ENCODE measurements around the gene CPZ.

DNA sequence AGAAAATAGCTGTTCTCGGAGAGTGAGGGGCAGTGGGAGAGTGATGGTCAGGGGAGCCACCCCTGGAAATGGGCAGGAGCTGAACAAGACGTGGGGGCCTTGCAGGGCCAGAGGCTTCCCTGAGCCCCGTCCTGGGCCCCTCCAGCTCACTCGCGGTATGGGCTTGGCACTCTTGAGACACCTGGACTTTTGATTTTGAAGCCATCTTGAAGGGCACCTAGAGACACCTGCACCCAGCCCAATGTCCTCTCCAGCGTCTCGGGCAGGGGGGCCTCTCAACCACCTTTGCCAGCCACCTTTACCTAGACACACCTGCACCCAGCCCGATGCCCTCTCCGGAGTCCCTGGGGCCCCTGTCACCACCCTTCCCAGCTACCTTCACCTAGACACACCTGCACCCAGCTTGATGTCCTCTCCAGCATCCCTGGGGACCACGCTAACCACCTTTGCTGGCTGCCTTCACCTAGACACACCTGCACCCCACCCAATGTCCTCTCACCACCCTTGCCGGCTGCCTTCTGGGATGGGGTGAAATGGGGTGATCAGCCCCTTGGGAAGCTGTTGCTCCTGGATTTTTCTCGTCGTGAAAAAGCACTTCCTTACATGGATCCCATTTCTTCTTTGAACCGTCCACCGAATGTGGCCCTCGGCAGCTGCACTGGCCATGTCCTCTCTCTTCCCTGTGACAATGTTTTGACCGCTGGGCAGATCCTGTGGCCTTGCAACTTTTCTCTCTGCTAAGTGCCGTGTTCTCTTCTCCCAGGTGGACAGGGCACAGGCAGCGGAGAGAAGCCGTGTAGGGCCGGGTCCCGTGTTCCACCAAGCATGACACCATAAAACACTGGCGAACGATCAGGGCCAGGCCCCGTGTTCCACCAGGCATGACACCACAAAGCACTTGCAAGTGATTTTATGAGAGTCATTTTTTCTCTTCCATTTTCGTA is 47.5 kb downstream of the CPZ start:
- TF ChIP-seq CREB1 (IDR thresholded peaks at IDR 0.05; ENCODE audit: low read depth) (no peak), EP300 (IDR thresholded peaks at IDR 0.05; ENCODE audit: borderline replicate concordance) (no peak), YY1 (IDR thresholded peaks at IDR 0.05; ENCODE audit: low read depth) (no peak)

Measured in Ishikawa (cell line).